Ascending aorta (tissue), 2 donors: ENCODE data around the gene ABHD15. TPM values are rescaled to one million over a fixed set of nuclear protein-coding genes. Genes with fewer than 3 reads are reported as not detected.
A peak's percentile ranks its signal among the peaks of the same experiment; 100 is the strongest.

Experiments
- DNase-seq, 2 donors: peaks; one replicate each; pipeline ENCODE4 v3.0.0-alpha.2; 2019; ENCODE audit warnings: low spot score in 2 of 2
- H3K27ac ChIP-seq, 2 donors: fragments of 200-600 bp; sonication (generic); one replicate each; pipeline ENCODE4 v1.5.1; 2016 to 2017; ENCODE audit warnings: mild to moderate bottlenecking in 1 of 2
- H3K27me3 ChIP-seq: fragments of 200-600 bp; sonication (generic); one replicate; pipeline ENCODE4 v1.5.1; 2017
- H3K36me3 ChIP-seq, 2 donors: fragments of 200-600 bp; sonication (generic); one replicate each; pipeline ENCODE4 v1.5.1; 2016
- H3K4me1 ChIP-seq, 2 donors: fragments of 200-600 bp; sonication (generic); one replicate each; pipeline ENCODE4 v1.5.1; 2016 to 2017; ENCODE audit warnings: mild to moderate bottlenecking in 1 of 2
- H3K4me3 ChIP-seq, 2 donors: fragments of 200-600 bp; sonication (generic); one replicate each; pipeline ENCODE4 v1.5.1; 2016 to 2017; ENCODE audit warnings: mild to moderate bottlenecking in 1 of 2
- H3K9me3 ChIP-seq, 2 donors: fragments of 200-600 bp; sonication (generic); one replicate each; pipeline ENCODE4 v1.5.1; 2016
- CTCF ChIP-seq, 3 experiments: fragments of 200-600 bp in 2 of 3; fragments of 450-650 bp in 1 of 3; sonication (generic) in 2 of 3; IDR thresholded peaks; one replicate each; pipeline ENCODE4 v1.5.1; 2016 to 2019; ENCODE audit warnings: antibody characterized with exemption in 3 of 3, mild to moderate bottlenecking in 1 of 3, moderate library complexity in 1 of 3
- intact Hi-C: fragments of 100-400 bp; cut with DNase I; formaldehyde crosslinking; loops from one replicate; pipeline ENCODE4 v1.15.1; 2023
- total RNA-seq: library from RNA; depleted of rRNA; stranded (reverse); fragments of >200 nt; gene quantifications from one replicate; pipeline ENCODE4 v1.1.0, GENCODE V29; 2016

The ABHD15 gene
- total RNA-seq: 11.0 TPM

- Histone ChIP-seq H3K27ac (peak within 1 kb of the TSS; percentile 86 to 91), H3K9me3 (no peaks in the 10 kb centered on the region), H3K36me3 (peaks cover 0 to 5% of the 10 kb centered on the region in 2 donors), H3K4me1 (peaks cover 6 to 16% of the 10 kb centered on the region in 2 donors), H3K4me3 (peak within 1 kb of the TSS; percentile 83 to 95), H3K27me3 (no peaks in the 10 kb centered on the region)
- DNase-seq: peak in 1 of 2 donors; percentile 86
- peak in 1 of 3 experiments; percentile 5 for TF ChIP-seq CTCF (IDR thresholded peaks at IDR 0.05)
- intact Hi-C loops: no loop called here
Observed at GRCh38 chr17:29566473-29567303, at the start of gene ABHD15. Gene ABHD15 (minus strand): TSS chr17:29567037. CDS start chr17:29566966, 71 bp downstream.

GRCh38 chr17:29615492-29616299 lies 48.9 kb upstream of the ABHD15 start:
- H3K9me3 ChIP-seq: no peaks in the 10 kb centered on the region
- no peaks in the 10 kb centered on the region for H3K27me3 ChIP-seq
- no peaks in the 10 kb centered on the region for H3K36me3 ChIP-seq
- no peak overlapping the region for H3K27ac ChIP-seq
- intact Hi-C loops: loop anchor here (1.0 kb wide), 1 partner anchor 24 kb away; no protein-coding TSS in a partner anchor
- TF ChIP-seq CTCF (IDR thresholded peaks at IDR 0.05): no peak
- peaks cover 15 to 38% of the 10 kb centered on the region in 2 donors for H3K4me1 ChIP-seq
- H3K4me3 ChIP-seq: peak overlapping the region; percentile 52 to 62
- peak; percentile 63 to 91 for DNase-seq

- no peak overlapping the region for H3K27ac ChIP-seq
- intact Hi-C loops: loop anchor here (1.0 kb wide), 1 partner anchor 24 kb away; no protein-coding TSS in a partner anchor
- H3K4me1 ChIP-seq: peaks cover 15 to 38% of the 10 kb centered on the region in 2 donors
- H3K9me3 ChIP-seq: no peaks in the 10 kb centered on the region
- H3K27me3 ChIP-seq: no peaks in the 10 kb centered on the region
- TF ChIP-seq CTCF (IDR thresholded peaks at IDR 0.05): no peak
- peak overlapping the region; percentile 52 to 62 for H3K4me3 ChIP-seq
- no peaks in the 10 kb centered on the region for H3K36me3 ChIP-seq
- peak in 1 of 2 donors; percentile 75 for DNase-seq
Observed at GRCh38 chr17:29615048-29615385, 48.2 kb upstream of the ABHD15 start.

- Histone ChIP-seq H3K27ac (no peak overlapping the region), H3K27me3 (no peaks in the 10 kb centered on the region), H3K9me3 (no peaks in the 10 kb centered on the region), H3K36me3 (no peaks in the 10 kb centered on the region), H3K4me1 (peaks cover 15 to 38% of the 10 kb centered on the region in 2 donors), H3K4me3 (no peak overlapping the region)
- no peak for TF ChIP-seq CTCF (IDR thresholded peaks at IDR 0.05)
- intact Hi-C loops: loop anchor here (1.0 kb wide), 1 partner anchor 23 kb away; no protein-coding TSS in a partner anchor
- DNase-seq: no peak
Observed at GRCh38 chr17:29614349-29615047, 47.7 kb upstream of the ABHD15 start.

GRCh38 chr17:29613856-29614255 lies 47.0 kb upstream of the ABHD15 start:
- intact Hi-C loops: loop anchor here (1.0 kb wide), 1 partner anchor 34 kb away; no protein-coding TSS in a partner anchor
- TF ChIP-seq CTCF (IDR thresholded peaks at IDR 0.05): no peak
- Histone ChIP-seq H3K9me3 (no peaks in the 10 kb centered on the region), H3K4me3 (peak overlapping the region; percentile 34 to 47), H3K36me3 (no peaks in the 10 kb centered on the region), H3K4me1 (peaks cover 15 to 38% of the 10 kb centered on the region in 2 donors), H3K27me3 (no peaks in the 10 kb centered on the region), H3K27ac (no peak overlapping the region)
- no peak for DNase-seq
